GM12874 (cell line): Measurements from ENCODE around the gene MYMX.

Source experiments
- TF ChIP-seq, protein P1 (sequence below): IDR thresholded peaks from 2 replicates; pipeline ENCODE4 v1.5.1; 2011; ENCODE audit warnings: low read depth, mild to moderate bottlenecking, control low read depth, low read length, moderate library complexity; ENCODE audit not compliant: insufficient read depth

The MYMX gene

DNA sequence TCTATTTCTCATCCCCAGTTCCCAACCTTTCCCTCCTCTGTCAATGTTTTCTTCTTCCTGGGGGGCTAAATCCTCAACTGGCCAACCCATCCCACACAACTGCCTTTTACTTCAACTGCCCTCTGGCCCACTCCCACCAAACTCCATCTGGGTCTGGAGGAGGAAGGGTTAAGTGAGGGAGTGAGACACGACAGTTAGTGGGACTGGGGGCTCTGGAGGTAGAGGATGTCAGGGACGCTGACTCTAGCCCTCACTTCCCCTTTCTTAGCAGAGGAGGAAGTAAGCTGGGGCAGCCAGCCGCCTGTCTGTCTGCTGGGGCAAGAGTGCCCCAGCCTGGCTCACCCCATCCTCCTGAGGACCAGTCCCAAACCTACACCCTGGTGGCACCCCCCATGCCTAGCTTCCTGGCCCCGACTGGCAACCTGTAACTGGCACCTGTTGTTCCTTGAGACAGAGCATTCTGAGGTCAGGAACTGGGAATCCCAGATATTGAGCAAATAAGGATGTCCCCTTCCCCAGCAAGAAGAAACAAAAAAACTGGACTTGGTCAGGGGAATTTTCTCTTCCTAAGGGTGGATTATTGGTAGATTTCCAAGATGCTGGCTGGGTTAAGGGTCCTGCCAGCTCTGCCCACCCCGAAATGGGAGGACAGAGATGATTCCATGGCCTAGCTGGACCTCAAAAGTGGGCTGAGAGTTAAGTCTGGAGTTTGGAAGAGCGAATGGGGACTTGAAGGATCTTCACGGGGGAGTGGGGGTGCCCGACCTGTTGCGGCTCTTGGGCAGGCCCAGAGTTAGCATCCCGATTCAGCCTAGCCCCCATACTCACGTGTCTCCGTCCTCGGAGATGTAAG is 47.7 kb downstream of the MYMX start:
- TF ChIP-seq, protein P1, sequence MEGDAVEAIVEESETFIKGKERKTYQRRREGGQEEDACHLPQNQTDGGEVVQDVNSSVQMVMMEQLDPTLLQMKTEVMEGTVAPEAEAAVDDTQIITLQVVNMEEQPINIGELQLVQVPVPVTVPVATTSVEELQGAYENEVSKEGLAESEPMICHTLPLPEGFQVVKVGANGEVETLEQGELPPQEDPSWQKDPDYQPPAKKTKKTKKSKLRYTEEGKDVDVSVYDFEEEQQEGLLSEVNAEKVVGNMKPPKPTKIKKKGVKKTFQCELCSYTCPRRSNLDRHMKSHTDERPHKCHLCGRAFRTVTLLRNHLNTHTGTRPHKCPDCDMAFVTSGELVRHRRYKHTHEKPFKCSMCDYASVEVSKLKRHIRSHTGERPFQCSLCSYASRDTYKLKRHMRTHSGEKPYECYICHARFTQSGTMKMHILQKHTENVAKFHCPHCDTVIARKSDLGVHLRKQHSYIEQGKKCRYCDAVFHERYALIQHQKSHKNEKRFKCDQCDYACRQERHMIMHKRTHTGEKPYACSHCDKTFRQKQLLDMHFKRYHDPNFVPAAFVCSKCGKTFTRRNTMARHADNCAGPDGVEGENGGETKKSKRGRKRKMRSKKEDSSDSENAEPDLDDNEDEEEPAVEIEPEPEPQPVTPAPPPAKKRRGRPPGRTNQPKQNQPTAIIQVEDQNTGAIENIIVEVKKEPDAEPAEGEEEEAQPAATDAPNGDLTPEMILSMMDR: no peak

- TF ChIP-seq, protein P1: peak; percentile 59
These were observed 48.4 kb downstream of the MYMX start, which contains the start of gene NFKBIE for GRCh38 chr6:44265007-44265721. Gene NFKBIE (minus strand): TSS chr6:44265551. CDS start chr6:44265346, 205 bp downstream.

- TF ChIP-seq, protein P1: no peak
These were observed 49.1 kb downstream of the MYMX start for GRCh38 chr6:44265722-44266233.

DNA sequence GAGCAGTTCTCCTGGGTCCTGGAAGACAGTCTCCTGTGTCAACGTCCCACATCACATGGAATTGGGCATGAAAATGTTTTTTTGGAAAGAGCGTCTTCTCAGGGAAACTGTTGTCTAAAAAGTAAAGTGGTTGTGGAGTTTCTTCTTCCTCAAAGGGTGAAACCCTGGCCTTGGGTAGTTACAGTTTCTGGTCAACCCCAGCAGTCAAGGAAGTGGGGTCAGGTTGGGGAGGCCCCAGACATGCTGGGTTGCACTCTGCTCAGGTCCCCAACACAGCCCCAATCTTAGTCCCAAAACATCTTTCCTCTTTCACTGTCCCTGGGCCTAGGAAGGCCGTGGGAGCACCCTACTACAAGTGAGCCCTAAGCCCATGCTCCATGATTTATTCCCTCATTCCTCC is 49.6 kb downstream of the MYMX start:
- TF ChIP-seq, protein P1: no peak

DNA sequence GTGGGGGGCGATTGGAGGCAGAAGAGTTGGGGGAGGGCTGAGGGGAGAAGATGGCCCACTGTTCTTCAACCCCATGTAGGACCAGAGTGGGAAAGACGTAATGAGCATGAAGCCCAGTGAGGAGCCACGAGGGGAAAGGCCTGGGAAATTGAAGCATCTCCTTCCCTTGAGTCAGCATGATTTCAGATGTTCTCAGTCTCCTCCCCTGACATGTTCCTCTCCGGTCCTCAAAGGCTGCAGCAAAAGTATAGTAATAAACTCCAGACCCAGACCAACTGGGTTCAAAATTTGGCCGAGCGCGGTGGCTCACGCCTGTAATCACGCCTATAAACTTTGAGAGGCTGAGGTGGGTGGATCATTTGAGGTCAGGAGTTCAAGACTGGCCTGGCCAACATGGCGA is 50.5 kb downstream of the MYMX start:
- TF ChIP-seq, protein P1: no peak
